Right lobe of liver (tissue), 6 donors: ENCODE data around the gene TAOK3. TPM values are rescaled to one million over a fixed set of nuclear protein-coding genes. Genes with fewer than 3 reads are reported as not detected.

Experiments
- ATAC-seq, 4 donors: fragments of 200-7000 bp; cut with Tn5 transposase; one replicate each; pipeline ENCODE4 v1.9.1; 2020; ENCODE audit warnings: mild to moderate bottlenecking in 4 of 4, moderate library complexity in 4 of 4
- DNase-seq, 3 donors: peaks; one replicate each; pipeline ENCODE4 v3.0.0-alpha.2; 2020
- H3K27ac ChIP-seq, 3 donors: fragments of 200-600 bp; one replicate each; pipeline ENCODE4 v1.8.0; 2022
- H3K27me3 ChIP-seq, 2 donors: fragments of 200-600 bp; one replicate each; pipeline ENCODE4 v1.8.0; 2022
- H3K36me3 ChIP-seq, 4 donors: fragments of 200-600 bp; sonication (generic) in 1 of 4; one replicate each; pipeline versions ENCODE4 v1.5.1 to v1.8.0; 2017 to 2022; ENCODE audit warnings: control low read depth in 1 of 4
- H3K4me1 ChIP-seq, 4 donors: fragments of 200-600 bp; sonication (generic) in 1 of 4; one replicate each; pipeline versions ENCODE4 v1.5.1 to v1.8.0; 2017 to 2022; ENCODE audit warnings: control low read depth in 1 of 4
- H3K4me3 ChIP-seq, 3 donors: fragments of 200-600 bp; one replicate each; pipeline ENCODE4 v1.8.0; 2022
- H3K9me3 ChIP-seq, 4 donors: fragments of 200-600 bp; sonication (generic) in 1 of 4; one replicate each; pipeline versions ENCODE4 v1.5.1 to v1.8.0; 2017 to 2022; ENCODE audit warnings: control low read depth in 1 of 4
- POLR2A ChIP-seq: fragments of 450-650 bp; IDR thresholded peaks from one replicate; pipeline ENCODE4 v1.6.1; 2017; ENCODE audit warnings: antibody characterized with exemption, mild to moderate bottlenecking
- WGBS: methylation state at CpG from one replicate; pipeline ENCODE4 v1.1.6; 2018; ENCODE audit warnings: low coverage, low lambda C conversion rate; ENCODE audit not compliant: insufficient coverage; ENCODE audit errors: missing lambda C conversion rate; 5-methylcytosine and 5-hydroxymethylcytosine counted together
- intact Hi-C, 2 donors: fragments of 100-400 bp; cut with DNase I; formaldehyde crosslinking; loops; one replicate each; pipeline versions ENCODE4 v1.11.2 to v1.14.1; 2022
- total RNA-seq, 6 experiments: library from RNA; depleted of rRNA in 2 of 6; stranded (reverse); fragments of >200 nt in 2 of 6; fragmentation: NEBNext Ultra II Directional in 3 of 6; extraction: Animal tissue kit (Norgen Biotek cat#: 25700) in 3 of 6; gene quantifications; one replicate each; pipeline versions ENCODE4 v1.1.0 to v1.2.4, GENCODE V29; 2016 to 2023
- TF ChIP-seq, protein P1 (sequence below), 4 donors: fragments of 200-600 bp in 3 of 4; fragments of 450-650 bp in 1 of 4; IDR thresholded peaks; one replicate each; pipeline versions ENCODE4 v1.5.1 to v1.8.0; 2016 to 2022; ENCODE audit warnings: antibody characterized with exemption in 4 of 4, mild to moderate bottlenecking in 2 of 4
- donor health status: DM: no; HTN: yes; CAD: no.
- donor health status: DM: no; HTN: no; CAD: no.
- donor health status: DM: no; HTN: no; CAD: no.
- donor health status: DM: no; HTN: yes; CAD: no.
- donor health status: DM: no; HTN: yes; CAD: no.

TAOK3 gene
- total RNA-seq, 6 experiments from 2014 or later, result 12.2 to 21.9 (median 17.7) TPM

DNA sequence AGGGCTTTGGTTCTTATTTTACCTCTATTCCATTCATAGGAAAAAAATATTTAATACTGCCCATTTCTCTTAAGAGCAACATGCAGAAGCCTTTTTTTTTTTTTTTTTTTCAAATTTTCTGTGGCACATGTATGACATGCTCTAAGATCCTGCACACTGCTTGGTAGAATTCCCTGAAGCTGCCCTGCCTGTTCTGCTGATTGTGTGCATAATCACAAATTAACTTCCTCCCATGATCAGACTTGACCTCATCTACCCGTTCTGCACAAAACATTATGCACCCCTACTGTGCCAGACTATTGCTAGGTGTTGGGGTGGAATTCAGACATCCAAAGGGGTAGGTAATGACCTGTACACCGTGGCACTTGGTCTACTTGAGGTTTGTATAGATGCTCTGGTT, 25.8 kb upstream of the TAOK3 start:
- Histone ChIP-seq H3K36me3 (peaks cover 0 to 62% (median 11%) of the 10 kb centered on the region in 4 donors), H3K4me3 (no peak overlapping the region), H3K9me3 (no peaks in the 10 kb centered on the region), H3K27ac (no peak overlapping the region), H3K27me3 (no peaks in the 10 kb centered on the region), H3K4me1 (no peaks in the 10 kb centered on the region)
- no peak for ATAC-seq
- intact Hi-C loops, result no loop called here
- no peak for DNase-seq
- TF ChIP-seq POLR2A, result no peak
- TF ChIP-seq, protein P1, sequence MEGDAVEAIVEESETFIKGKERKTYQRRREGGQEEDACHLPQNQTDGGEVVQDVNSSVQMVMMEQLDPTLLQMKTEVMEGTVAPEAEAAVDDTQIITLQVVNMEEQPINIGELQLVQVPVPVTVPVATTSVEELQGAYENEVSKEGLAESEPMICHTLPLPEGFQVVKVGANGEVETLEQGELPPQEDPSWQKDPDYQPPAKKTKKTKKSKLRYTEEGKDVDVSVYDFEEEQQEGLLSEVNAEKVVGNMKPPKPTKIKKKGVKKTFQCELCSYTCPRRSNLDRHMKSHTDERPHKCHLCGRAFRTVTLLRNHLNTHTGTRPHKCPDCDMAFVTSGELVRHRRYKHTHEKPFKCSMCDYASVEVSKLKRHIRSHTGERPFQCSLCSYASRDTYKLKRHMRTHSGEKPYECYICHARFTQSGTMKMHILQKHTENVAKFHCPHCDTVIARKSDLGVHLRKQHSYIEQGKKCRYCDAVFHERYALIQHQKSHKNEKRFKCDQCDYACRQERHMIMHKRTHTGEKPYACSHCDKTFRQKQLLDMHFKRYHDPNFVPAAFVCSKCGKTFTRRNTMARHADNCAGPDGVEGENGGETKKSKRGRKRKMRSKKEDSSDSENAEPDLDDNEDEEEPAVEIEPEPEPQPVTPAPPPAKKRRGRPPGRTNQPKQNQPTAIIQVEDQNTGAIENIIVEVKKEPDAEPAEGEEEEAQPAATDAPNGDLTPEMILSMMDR (IDR thresholded peaks at IDR 0.05), result no peak
- 50% methylated on average over 2 of the region's 2 CpGs for WGBS

DNA sequence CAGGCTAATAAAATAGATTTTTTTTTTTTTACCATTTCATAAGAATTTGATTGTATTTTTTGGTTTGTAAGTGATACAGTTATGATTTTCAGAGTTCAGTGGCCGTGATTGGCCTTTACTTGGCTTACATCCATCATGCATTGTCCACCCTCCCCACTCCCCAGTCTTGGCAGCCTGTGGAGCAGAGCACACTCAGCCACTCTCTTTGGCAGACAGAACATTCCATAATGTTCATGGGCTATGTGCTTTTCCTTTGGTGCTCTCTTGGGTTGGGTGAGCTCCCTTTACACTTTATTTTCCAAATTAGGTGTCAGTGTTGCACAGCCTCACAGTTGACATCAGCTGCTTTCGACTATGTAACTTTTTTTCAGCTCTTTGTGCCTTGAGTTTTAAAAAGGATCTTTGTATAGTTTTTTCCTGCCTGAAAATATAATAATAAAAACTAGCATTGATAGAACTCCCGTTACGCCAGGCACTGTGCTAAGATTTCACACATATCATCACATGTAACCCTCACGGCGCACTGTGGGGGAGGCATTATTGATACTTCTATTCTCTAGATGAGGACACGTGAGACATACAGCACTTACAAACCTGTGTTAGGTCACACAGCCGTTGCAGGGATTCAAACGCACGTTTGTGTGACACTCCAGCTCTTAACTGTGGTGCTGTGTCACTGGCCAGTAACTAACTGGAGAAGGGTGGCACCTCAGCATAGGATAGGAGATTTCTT, 25.2 kb upstream of the TAOK3 start:
- ATAC-seq, result no peak
- H3K4me3 ChIP-seq, result no peak overlapping the region
- H3K27ac ChIP-seq, result no peak overlapping the region
- H3K4me1 ChIP-seq, result no peaks in the 10 kb centered on the region
- no peaks in the 10 kb centered on the region for H3K27me3 ChIP-seq
- no peaks in the 10 kb centered on the region for H3K9me3 ChIP-seq
- no peak for DNase-seq
- intact Hi-C loops, result no loop called here
- TF ChIP-seq, protein P1 (IDR thresholded peaks at IDR 0.05), result no peak
- TF ChIP-seq POLR2A, result no peak
- WGBS, result 89% methylated on average over 7 of the region's 10 CpGs
- peaks cover 0 to 58% (median 10%) of the 10 kb centered on the region in 4 donors for H3K36me3 ChIP-seq

DNA sequence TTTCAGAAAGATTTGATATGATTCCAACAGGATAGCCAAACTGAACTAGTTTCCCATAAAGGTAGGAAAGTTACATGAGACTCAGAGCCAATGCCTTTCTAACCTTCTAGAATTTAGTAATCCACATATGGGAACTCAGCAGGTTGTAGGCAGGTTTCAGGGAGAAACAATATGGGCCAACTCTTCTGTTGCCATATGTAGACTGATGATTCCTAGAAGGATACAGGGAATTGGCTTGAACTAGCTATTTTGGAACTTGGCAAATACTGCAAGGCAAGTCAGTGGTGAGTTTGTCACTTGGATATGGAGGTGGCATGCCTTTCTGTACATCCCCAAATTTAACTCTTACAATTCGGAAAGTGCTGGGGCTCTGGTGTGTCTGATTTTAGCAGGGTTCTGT, 19.1 kb upstream of the TAOK3 start:
- H3K4me3 ChIP-seq, result no peak overlapping the region
- DNase-seq (no peak), ATAC-seq (no peak)
- H3K27me3 ChIP-seq, result no peaks in the 10 kb centered on the region
- 100% methylated on average over 1 of the region's 1 CpG for WGBS
- no peaks in the 10 kb centered on the region for H3K4me1 ChIP-seq
- H3K9me3 ChIP-seq, result no peaks in the 10 kb centered on the region
- TF ChIP-seq POLR2A, result no peak
- TF ChIP-seq, protein P1 (IDR thresholded peaks at IDR 0.05), result no peak
- intact Hi-C loops, result no loop called here
- H3K27ac ChIP-seq, result no peak overlapping the region
- H3K36me3 ChIP-seq, result peaks cover 0 to 77% (median 20%) of the 10 kb centered on the region in 4 donors

DNA sequence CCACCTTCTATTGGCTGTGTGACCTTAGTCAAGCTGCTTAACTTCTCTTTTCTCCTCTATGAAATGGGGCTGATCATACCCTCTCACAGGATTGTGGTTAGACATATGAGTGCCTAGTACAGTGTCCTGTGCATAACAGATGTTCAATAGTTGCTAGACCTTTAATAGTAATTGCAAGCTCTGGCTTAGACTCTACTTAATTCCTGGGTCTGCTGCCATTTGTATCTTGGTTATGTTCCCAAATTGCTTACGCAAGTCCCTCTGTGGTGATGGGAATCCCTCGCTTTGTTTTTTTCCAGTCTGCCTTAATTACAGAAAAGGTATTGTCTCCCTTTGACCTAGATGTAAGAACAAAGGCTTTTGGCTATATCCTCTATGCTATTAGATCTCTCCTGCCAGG, 18.7 kb upstream of the TAOK3 start:
- TF ChIP-seq, protein P1 (IDR thresholded peaks at IDR 0.05), result no peak
- TF ChIP-seq POLR2A, result no peak
- Histone ChIP-seq H3K4me1 (no peaks in the 10 kb centered on the region), H3K27ac (no peak overlapping the region), H3K36me3 (peaks cover 0 to 77% (median 23%) of the 10 kb centered on the region in 4 donors), H3K27me3 (no peaks in the 10 kb centered on the region), H3K9me3 (no peaks in the 10 kb centered on the region), H3K4me3 (no peak overlapping the region)
- WGBS, result 86% methylated on average over 2 of the region's 2 CpGs
- no peak for DNase-seq
- intact Hi-C loops, result no loop called here
- ATAC-seq, result no peak
